ENCODE results near the gene DAGLA.

Gene DAGLA

DNA sequence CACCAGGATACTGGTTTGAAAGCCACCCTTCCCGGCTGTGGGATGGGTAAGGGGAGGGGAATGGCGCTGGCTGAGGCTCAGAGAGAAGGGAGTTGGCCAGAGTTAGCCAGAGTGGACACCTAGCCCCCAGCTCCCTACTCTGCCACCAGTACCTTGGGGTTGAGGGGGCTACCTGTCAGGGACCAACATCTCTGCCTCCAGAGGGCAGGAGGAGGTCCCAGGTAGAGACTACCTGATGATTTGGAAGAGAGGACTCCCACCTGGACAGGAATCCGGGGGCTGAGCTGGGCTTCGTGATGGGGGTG, 75.9 kb downstream of the DAGLA start:
- Mint-ChIP-seq H3K36me3 (ENCODE audit: low read depth) (no peaks in the 10 kb centered on the region), H3K9me3 (no peaks in the 10 kb centered on the region), H3K27me3 (peaks cover 19% of the 10 kb centered on the region), H3K4me1 (ENCODE audit: low read depth) (peaks cover 20% of the 10 kb centered on the region), H3K27ac (no peak overlapping the region), H3K4me3 (no peak overlapping the region)

DNA sequence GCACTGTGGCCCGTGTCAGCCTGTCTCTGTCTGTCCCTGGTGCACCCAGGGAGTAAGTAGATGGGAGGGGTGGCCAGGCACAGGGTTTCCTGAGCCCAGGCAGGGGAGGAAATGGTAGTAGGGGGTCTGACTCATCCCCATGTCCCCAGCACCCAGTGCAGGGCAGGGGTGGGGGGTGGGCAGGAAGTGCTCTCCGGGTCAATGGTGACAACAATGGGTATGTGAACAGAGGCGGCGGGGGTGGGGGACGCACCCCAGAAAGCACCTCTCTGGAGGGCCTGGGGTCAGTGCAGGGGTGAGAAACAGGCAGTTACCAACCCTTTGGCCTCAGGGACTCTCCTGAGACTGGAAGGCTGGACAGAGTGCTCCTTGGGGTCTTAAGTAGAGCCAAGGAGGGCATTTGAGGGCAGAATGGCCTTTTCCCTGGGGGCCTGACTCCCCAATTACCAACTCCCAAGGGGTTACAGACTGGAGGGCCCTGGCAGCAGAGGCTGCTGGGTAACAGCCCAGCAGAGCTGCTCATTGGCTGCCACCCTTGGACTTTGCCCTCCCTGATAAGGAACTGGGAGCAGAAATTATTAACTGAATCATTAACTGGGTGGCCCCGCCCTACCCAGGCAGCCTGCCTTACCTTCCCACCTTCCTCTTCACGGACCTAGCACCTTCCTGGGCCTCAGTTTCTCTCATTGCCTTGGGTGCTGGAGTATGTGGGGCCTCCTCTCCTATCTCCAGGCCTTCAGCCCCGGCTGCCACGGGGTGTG, 76.4 kb downstream of the DAGLA start:
- H3K27ac Mint-ChIP-seq, result no peak overlapping the region
- H3K4me1 Mint-ChIP-seq (ENCODE audit: low read depth), result peaks cover 20% of the 10 kb centered on the region
- H3K4me3 Mint-ChIP-seq, result no peak overlapping the region
- H3K27me3 Mint-ChIP-seq, result peaks cover 16% of the 10 kb centered on the region
- H3K9me3 Mint-ChIP-seq, result no peaks in the 10 kb centered on the region
- no peaks in the 10 kb centered on the region for H3K36me3 Mint-ChIP-seq (ENCODE audit: low read depth)

DNA sequence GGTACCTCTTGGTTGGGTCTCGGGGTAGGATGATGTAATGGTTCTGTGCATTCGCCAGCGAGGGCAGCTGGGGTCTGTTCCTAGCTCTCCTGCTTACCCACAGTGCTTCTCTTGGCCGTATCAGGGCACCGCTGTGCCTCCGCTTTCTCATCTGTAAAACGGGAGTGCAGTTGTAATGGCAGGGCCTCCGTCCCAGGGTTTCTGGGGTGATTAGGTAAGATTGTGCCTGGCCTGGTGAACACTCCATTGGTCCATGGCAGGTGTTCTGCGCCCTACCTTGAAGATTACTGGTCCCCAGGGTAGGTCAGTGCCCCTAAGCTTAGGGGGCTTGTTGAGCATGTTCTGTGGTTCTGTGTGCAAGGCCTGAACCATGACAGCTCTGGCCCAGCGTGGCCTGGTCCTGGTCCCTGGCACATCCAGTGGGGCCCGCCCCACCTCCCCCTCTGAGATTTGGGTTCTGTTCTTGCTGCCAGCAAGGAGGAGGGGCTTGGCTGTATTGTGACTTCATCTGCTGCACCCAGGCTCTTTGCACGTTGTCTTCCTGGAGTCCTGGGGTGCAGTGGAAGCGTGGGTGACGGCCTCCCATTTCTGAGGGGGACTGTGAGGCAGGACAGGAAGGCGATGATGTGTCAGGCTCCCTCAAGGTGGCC, 77.1 kb downstream of the DAGLA start:
- H3K4me3 Mint-ChIP-seq, result no peak overlapping the region
- no peak overlapping the region for H3K27ac Mint-ChIP-seq

DNA sequence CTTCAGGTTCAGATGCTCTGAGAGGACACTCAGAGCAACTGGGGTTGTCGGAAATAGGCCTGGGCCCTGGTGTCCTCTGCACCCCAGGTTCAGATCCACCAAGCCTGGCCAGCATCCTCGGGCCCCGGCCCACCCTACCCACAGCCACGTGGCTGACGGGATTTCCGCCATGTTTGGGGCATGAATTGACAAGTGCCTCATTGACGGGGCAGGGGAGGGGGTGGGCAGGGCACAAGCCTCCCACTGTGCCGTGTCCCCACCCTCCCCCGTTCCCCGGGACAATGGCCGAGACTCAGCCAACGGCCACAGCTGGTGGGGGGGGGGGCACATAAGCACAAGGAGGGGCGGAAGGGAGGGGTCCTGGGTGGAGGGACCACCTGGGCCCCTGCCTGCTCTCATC, 80.8 kb downstream of the DAGLA start:
- H3K4me1 Mint-ChIP-seq (ENCODE audit: low read depth), result peaks cover 8% of the 10 kb centered on the region
- H3K4me3 Mint-ChIP-seq, result no peak overlapping the region
- no peak overlapping the region for H3K27ac Mint-ChIP-seq
- H3K27me3 Mint-ChIP-seq, result no peaks in the 10 kb centered on the region
- no peaks in the 10 kb centered on the region for H3K9me3 Mint-ChIP-seq
- no peaks in the 10 kb centered on the region for H3K36me3 Mint-ChIP-seq (ENCODE audit: low read depth)

More for the DNA sequence above, 77.1 kb downstream of the DAGLA start:
- Mint-ChIP-seq H3K4me1 (ENCODE audit: low read depth) (peaks cover 16% of the 10 kb centered on the region), H3K27me3 (peaks cover 10% of the 10 kb centered on the region), H3K9me3 (no peaks in the 10 kb centered on the region), H3K36me3 (ENCODE audit: low read depth) (no peaks in the 10 kb centered on the region)

DNA sequence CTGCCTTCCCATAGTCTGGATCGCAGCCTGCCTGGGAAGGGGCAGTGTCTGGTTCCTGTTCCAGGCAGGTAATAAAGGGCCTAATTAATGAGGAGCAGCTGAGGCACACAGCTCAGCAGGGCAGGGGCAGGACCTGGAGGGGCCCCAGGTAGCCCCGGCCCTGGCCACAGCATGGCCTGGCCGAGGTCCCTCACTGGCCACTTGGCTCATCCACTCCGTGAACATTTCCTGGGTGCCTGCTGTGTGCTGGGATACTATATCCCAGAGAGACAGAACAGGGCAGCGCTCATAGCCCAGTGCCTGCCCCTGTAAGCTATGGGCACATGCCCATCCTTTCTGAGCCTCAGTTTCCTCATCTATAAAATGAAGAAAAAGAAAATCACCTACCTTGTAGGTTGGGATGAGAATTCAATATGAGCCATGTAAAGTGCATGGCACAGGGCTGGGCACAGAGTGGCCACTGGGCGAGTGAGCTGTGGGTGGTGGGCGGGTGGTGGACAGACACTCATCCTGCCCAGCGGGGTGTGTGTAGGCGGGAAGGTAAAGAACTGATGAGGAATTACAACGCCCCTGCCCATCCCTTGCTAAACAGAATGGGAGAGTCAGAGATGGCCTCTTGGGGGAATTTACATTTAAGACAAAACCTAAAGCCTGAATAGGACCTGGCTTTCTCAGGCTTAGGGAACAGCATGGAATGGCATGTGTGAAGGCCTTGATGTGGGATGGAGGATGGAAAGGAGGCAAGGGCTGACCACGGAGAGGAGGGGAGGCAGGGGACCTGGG, 81.4 kb downstream of the DAGLA start:
- Mint-ChIP-seq H3K27me3 (no peaks in the 10 kb centered on the region), H3K4me3 (no peak overlapping the region), H3K4me1 (ENCODE audit: low read depth) (peaks cover under 1% of the 10 kb centered on the region), H3K9me3 (no peaks in the 10 kb centered on the region), H3K27ac (no peak overlapping the region), H3K36me3 (ENCODE audit: low read depth) (no peaks in the 10 kb centered on the region)

DNA sequence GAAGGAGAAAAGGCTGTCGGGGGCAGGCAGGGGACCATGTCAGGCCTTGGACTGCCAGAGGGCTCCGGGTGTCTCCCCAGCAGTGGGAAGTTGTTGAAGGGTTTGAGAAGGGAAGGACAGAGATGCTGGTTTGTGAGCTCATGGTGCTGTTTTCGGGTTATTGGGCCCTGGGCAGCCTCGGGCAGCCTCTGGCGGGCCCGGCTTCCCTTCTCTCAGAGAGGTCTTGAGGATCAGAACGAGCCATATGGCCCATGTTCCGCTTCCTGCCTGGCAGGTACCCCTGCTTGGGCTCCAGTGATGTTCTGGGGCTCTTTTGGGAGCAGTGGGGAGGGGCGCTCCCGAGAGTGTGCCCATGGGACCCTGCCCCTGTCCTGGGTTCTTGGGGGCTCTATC, 82.0 kb downstream of the DAGLA start:
- Mint-ChIP-seq H3K4me3 (no peak overlapping the region), H3K4me1 (ENCODE audit: low read depth) (no peaks in the 10 kb centered on the region), H3K36me3 (ENCODE audit: low read depth) (no peaks in the 10 kb centered on the region), H3K27me3 (no peaks in the 10 kb centered on the region), H3K27ac (no peak overlapping the region), H3K9me3 (no peaks in the 10 kb centered on the region)

DNA sequence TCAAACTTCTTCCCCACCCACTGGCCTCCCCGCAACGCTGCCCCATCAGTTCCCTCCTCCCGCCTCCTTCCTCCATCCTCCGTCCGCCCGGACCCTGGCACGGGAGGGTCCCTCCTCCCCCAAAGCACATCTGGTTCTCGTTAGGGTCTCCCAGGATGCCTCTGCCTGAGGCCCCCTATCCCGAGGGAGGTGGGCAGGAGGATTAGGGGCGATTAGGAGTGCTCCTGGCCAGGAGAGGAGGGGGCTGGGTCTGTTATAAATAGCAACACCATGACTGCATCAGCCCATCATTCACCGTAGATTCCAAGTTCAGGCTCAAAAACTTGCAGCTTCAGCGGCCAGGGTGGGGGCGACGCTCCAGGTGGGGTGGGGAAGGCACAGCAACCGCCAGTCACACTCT, 82.6 kb downstream of the DAGLA start:
- Mint-ChIP-seq H3K27me3 (no peaks in the 10 kb centered on the region), H3K36me3 (ENCODE audit: low read depth) (no peaks in the 10 kb centered on the region), H3K27ac (no peak overlapping the region), H3K9me3 (no peaks in the 10 kb centered on the region), H3K4me1 (ENCODE audit: low read depth) (no peaks in the 10 kb centered on the region), H3K4me3 (no peak overlapping the region)

DNA sequence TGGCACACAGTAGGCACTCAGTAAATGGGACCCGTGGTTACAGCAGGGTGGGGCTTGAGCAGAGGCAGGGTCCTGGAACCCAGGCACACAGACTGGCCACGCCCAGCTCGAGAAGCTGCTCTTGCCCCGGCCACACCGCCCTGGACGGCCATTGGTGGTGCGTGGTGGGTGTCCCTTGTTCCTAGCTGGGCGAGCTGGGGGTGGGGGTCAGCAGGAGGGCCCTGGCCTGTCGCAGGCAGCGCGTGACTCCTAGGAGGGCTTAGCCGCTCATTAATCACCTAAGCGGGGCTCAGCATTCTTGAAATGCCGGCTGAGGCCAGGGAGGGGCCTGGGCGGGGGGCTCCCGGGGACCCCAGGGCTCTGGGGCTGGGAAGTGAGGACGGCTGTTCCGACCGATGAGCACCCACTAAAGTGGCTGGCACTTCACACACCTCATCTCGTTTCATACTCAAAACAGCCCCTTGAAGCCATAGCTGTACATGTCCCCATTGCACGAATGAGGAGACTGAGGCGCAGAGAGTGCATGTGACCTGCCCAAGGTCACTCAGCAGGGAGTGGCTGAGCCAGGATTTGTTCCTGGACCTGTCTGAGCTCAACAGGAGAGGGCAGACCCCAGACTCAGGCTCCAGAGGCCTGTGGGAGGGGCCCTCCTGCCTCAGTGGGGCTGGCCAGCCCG, 83.9 kb downstream of the DAGLA start:
- Mint-ChIP-seq H3K4me3 (no peak overlapping the region), H3K27ac (no peak overlapping the region), H3K4me1 (ENCODE audit: low read depth) (no peaks in the 10 kb centered on the region), H3K36me3 (ENCODE audit: low read depth) (no peaks in the 10 kb centered on the region), H3K9me3 (no peaks in the 10 kb centered on the region), H3K27me3 (no peaks in the 10 kb centered on the region)

DNA sequence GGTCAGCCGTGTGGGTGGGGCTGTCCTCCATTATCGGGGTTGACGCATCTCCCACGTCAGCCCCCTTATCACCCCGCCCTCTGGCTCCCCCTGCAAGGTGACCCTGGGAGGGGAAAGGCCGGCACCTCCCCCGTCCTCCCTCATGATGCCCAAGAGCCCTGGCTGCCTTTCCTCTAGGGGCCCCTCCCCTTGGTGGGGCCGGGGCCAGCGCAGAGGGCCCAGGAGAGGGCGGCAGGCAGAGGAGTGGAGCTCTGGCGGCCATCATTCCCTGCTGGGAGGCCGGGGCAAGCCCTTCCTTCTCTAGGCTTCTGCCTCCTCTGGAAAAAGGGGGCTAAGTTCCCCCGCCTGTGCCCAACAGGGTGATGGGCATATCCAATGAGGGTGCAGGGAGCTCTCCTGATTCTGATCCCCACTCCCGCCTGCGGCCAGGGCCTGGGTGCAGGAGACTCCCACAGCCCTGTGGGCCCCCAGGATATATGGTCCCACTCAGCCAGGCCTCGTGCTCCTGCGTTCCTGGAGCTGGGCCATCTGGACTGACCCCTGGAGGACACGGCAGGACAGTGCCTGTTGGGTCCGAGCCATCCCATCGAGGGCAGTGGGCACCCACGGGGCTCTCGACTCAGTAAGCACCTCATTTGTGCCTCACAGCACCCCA, 84.5 kb downstream of the DAGLA start:
- no peaks in the 10 kb centered on the region for H3K9me3 Mint-ChIP-seq
- no peaks in the 10 kb centered on the region for H3K36me3 Mint-ChIP-seq (ENCODE audit: low read depth)
- H3K27ac Mint-ChIP-seq, result no peak overlapping the region
- H3K4me1 Mint-ChIP-seq (ENCODE audit: low read depth), result no peaks in the 10 kb centered on the region
- H3K27me3 Mint-ChIP-seq, result no peaks in the 10 kb centered on the region
- no peak overlapping the region for H3K4me3 Mint-ChIP-seq

DNA sequence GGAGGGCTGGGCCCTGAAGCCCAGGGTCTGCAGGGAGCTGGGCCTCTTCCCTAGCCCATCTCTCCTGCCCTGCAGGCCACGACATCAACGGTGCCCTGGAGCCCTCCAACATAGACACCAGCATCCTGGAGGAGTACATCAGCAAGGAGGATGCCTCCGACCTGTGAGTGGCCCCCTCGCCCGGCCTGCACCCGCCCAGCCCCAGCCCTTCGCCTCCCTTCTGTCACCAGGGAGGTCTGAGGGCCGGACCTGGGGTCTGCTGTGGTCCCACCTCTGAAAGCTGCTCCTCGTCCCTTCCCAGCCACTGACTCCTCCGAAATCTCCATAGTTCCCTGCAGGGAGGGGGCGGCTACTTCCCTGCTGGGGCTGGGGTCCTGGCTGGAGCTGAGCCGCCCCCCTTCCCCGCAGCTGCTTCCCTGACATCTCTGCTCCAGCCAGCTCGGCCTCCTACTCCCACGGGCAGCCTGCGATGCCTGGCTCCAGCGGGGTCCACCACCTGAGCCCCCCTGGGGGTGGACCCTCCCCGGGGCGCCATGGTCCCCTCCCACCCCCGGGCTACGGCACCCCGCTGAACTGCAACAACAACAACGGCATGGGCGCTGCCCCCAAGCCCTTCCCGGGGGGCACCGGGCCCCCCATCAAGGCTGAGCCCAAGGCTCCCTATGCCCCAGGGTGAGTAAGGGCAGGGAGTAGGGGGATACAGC, 85.5 kb downstream of the DAGLA start:
- no peak overlapping the region for H3K4me3 Mint-ChIP-seq
- no peaks in the 10 kb centered on the region for H3K27me3 Mint-ChIP-seq
- no peaks in the 10 kb centered on the region for H3K4me1 Mint-ChIP-seq (ENCODE audit: low read depth)
- no peaks in the 10 kb centered on the region for H3K9me3 Mint-ChIP-seq
- no peak overlapping the region for H3K27ac Mint-ChIP-seq
- H3K36me3 Mint-ChIP-seq (ENCODE audit: low read depth), result no peaks in the 10 kb centered on the region

DNA sequence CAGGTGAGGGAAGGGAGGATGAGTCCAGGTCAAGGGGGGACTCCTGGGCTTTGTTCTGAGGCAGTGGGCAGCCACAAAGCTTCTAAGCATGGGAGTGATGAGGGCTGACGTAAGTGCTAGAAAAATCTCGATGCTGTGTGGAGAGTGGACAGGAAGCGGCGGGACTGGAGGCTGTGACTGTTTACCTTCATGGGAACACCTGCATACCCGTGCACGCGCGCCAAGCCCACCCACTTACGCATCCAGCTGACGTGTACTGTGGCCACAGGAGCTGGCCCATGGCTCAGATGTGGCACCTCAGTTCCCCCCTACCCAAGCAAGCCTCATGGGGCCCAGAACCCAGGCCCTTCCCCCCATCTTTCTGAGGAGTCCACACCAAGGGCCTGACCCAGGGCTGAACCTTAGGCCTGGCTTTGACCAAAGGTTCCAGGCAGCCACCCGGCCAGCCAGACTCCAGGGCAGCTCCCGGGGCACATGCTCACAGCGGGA, 86.2 kb downstream of the DAGLA start:
- Mint-ChIP-seq H3K9me3 (no peaks in the 10 kb centered on the region), H3K4me1 (ENCODE audit: low read depth) (no peaks in the 10 kb centered on the region), H3K27me3 (no peaks in the 10 kb centered on the region), H3K27ac (no peak overlapping the region), H3K36me3 (ENCODE audit: low read depth) (no peaks in the 10 kb centered on the region), H3K4me3 (no peak overlapping the region)

DNA sequence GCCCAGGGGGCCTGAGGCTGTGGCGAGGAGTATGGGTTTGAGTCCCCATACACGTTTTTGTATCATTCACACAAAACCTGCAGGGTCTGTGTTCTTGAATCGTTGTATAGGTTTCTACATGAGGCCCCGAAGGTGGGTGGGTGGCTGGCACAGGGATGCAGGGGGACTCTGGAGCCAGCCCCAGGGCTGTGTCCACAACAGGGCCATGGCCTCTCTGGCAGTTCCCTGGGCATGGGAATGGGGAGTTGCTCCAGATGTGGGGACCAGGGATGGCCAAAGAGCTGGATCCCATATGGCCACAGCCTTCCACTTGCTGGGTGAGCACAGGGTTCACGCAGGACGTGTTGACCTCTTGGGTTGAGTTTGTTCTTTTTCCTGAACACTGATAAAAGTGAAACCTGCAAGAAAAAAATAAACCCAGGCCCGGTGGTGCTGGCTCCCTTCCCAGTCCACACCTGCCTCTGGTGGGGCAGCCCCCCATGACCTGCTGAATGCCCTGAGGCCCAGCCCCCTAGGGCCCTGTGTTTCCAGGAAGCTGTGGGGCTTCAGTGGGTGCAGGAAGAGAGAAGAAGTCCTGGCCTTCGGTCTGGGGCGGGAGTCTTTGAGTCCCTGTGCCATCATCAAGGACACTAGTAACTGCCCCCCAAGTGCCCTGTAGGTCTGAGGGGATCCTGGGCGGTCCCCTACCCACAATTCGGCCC, 88.3 kb downstream of the DAGLA start:
- Mint-ChIP-seq H3K4me3 (no peak overlapping the region), H3K27ac (no peak overlapping the region), H3K4me1 (ENCODE audit: low read depth) (no peaks in the 10 kb centered on the region), H3K36me3 (ENCODE audit: low read depth) (no peaks in the 10 kb centered on the region), H3K9me3 (no peaks in the 10 kb centered on the region), H3K27me3 (no peaks in the 10 kb centered on the region)

DNA sequence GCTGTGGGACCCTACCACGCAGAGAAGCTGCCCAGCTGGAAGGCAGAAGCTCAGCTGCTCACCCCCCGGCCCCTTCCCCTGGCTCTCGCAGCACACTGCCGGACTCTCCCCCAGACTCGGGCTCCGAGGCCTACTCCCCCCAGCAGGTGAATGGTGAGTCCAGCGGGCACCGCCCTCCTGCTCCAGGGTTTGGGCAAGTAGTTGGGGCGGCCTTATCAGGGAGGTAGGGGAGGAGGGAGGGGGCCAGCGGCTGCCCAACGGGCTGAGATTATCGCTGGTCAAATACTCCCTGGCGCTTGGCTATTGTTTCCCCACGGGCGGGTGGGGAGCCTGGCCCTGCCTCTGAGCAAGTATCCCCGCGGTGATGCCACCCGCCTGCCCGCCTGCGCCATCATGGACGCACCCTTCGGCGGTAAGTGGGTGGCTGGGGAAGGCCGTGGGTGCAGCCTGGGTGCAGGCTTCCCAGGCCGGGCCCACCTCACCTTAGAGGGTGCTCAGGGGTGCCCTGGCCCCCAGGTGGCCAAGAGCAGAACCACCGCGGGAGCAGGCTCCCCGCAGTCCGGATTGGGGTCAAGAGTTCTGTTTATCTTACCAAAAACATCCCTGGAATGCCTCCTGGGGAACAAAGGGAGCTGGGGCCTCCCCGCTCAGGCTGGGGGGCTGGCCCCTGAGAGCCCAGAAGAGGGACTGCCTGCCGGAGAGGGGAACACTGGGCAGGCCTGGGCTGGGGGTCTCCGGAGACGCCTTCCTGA, 89.2 kb downstream of the DAGLA start:
- H3K4me1 Mint-ChIP-seq (ENCODE audit: low read depth), result no peaks in the 10 kb centered on the region
- H3K4me3 Mint-ChIP-seq, result no peak overlapping the region
- H3K36me3 Mint-ChIP-seq (ENCODE audit: low read depth), result no peaks in the 10 kb centered on the region

More for the DNA sequence above, 89.2 kb downstream of the DAGLA start:
- Mint-ChIP-seq H3K27ac (no peak overlapping the region), H3K27me3 (no peaks in the 10 kb centered on the region), H3K9me3 (no peaks in the 10 kb centered on the region)
